ENCODE data around the gene TCAIM. TPM values are rescaled to one million over a fixed set of nuclear protein-coding genes. Genes with fewer than 3 reads are reported as not detected.

The TCAIM gene
- total RNA-seq, 1 experiment from 2014 or later, result 24.9 TPM

DNA sequence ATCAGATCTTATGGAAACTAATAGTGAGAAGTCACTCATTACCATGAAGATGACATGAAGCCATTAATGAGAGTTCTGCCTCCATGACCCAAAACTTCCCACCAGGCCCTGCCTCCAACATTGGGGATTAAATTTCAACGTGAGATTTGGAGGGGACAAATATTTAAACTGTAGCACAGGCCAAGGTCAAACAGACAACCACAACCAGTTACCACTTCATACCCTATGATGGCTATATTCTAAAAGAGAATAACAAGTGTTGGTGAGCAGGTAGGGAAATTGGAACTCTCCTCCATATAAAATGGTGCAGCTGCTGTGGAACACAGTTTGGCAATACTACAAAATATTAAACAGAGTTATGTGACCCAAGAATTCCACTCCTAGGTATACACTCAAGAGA lies 36.9 kb downstream of the TCAIM start:
- no peak overlapping the region for H3K27ac Mint-ChIP-seq (ENCODE audit: unreplicated experiment)
- TF ChIP-seq, protein P1, sequence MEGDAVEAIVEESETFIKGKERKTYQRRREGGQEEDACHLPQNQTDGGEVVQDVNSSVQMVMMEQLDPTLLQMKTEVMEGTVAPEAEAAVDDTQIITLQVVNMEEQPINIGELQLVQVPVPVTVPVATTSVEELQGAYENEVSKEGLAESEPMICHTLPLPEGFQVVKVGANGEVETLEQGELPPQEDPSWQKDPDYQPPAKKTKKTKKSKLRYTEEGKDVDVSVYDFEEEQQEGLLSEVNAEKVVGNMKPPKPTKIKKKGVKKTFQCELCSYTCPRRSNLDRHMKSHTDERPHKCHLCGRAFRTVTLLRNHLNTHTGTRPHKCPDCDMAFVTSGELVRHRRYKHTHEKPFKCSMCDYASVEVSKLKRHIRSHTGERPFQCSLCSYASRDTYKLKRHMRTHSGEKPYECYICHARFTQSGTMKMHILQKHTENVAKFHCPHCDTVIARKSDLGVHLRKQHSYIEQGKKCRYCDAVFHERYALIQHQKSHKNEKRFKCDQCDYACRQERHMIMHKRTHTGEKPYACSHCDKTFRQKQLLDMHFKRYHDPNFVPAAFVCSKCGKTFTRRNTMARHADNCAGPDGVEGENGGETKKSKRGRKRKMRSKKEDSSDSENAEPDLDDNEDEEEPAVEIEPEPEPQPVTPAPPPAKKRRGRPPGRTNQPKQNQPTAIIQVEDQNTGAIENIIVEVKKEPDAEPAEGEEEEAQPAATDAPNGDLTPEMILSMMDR (IDR thresholded peaks at IDR 0.05; ENCODE audit: unreplicated experiment), result no peak
- no TSS peak for BruUV-seq (replicated peaks)
- CTCF ChIA-PET, result no interaction called here
- no peaks in the 10 kb centered on the region for H3K27me3 Mint-ChIP-seq (ENCODE audit: unreplicated experiment)
- no peak overlapping the region for H3K4me3 Mint-ChIP-seq (ENCODE audit: low read depth, unreplicated experiment)
- no peak for DNase-seq
- no peaks in the 10 kb centered on the region for H3K4me1 Mint-ChIP-seq (ENCODE audit: low read depth, unreplicated experiment)
- H3K36me3 Mint-ChIP-seq (ENCODE audit: insufficient read depth, unreplicated experiment), result no peaks in the 10 kb centered on the region
- intact Hi-C loops (cut with micrococcal nuclease; ENCODE audit: unreplicated experiment), result no loop called here
- H3K9me3 Mint-ChIP-seq (ENCODE audit: low read depth, unreplicated experiment), result peaks cover 6% of the 10 kb centered on the region

DNA sequence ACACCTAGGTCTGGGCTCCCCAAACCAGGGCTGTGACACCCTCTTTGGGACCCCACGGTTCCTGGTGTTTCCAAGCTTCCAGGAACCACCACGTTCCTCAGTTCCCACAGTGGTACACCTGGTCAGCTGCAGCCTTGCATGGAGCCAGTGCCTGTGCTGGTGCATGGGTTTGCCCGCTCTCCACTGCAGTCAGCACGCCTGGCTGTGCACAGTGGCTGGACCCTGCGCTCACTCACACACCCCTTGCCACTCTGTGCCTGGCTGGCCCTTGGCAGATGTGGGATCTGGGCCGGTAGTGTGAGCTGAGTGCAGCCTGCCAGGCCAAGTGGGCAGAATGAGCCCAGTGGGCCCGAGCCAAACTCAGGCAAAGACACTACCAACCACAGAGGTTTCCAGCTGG lies 48.8 kb downstream of the TCAIM start:
- intact Hi-C loops (cut with micrococcal nuclease; ENCODE audit: unreplicated experiment), result no loop called here
- CTCF ChIA-PET, result no interaction called here
- no peaks in the 10 kb centered on the region for H3K27me3 Mint-ChIP-seq (ENCODE audit: unreplicated experiment)
- TF ChIP-seq, protein P1 (IDR thresholded peaks at IDR 0.05; ENCODE audit: unreplicated experiment), result no peak
- BruUV-seq (replicated peaks), result no TSS peak
- H3K4me3 Mint-ChIP-seq (ENCODE audit: low read depth, unreplicated experiment), result no peak overlapping the region
- H3K27ac Mint-ChIP-seq (ENCODE audit: unreplicated experiment), result no peak overlapping the region
- no peaks in the 10 kb centered on the region for H3K36me3 Mint-ChIP-seq (ENCODE audit: insufficient read depth, unreplicated experiment)
- no peaks in the 10 kb centered on the region for H3K4me1 Mint-ChIP-seq (ENCODE audit: low read depth, unreplicated experiment)
- no peak for DNase-seq
- peaks cover 1% of the 10 kb centered on the region for H3K9me3 Mint-ChIP-seq (ENCODE audit: low read depth, unreplicated experiment)

DNA sequence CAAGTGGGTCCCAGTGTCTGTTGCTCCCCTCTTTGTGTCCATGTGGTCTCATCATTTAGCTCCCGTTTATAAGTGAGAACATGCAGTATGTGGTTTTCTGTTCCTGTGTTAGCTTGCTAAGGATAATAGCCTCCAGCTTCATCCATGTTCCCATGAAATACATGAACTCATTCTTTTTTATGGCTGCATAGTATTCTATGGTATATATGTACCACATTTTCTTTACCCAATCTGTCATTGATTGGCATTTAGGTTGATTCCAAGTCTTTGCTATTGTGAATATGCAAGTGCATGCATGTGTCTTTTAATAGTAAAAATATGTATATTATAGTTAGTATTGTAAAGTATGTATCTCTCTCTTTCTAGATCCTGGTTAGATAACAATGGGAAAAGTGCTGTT lies 53.9 kb downstream of the TCAIM start:
- intact Hi-C loops (cut with micrococcal nuclease; ENCODE audit: unreplicated experiment), result no loop called here
- BruUV-seq (replicated peaks), result no TSS peak
- CTCF ChIA-PET, result no interaction called here

DNA sequence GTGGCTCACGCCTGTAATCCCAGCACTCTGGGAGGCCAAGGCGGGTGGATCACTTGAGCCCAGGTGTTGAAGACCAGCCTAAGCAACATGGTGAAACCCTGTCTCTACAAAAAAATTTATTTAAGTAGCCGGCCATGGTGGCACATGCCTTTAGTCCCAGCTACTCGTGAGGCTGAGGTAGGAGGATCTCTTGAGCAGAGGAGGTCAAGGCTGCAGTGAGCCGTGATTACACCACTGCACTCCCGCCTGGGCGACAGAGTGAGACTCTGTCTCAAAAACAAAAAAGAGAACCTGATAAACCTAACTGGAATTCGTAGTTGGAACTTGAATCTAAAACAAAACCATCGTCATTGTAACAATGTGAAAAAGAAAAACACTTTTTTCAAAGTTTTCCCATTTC lies 57.1 kb downstream of the TCAIM start:
- Mint-ChIP-seq H3K4me1 (ENCODE audit: low read depth, unreplicated experiment) (no peaks in the 10 kb centered on the region), H3K27ac (ENCODE audit: unreplicated experiment) (no peak overlapping the region), H3K27me3 (ENCODE audit: unreplicated experiment) (no peaks in the 10 kb centered on the region), H3K36me3 (ENCODE audit: insufficient read depth, unreplicated experiment) (no peaks in the 10 kb centered on the region), H3K4me3 (ENCODE audit: low read depth, unreplicated experiment) (no peak overlapping the region), H3K9me3 (ENCODE audit: low read depth, unreplicated experiment) (peaks cover 3% of the 10 kb centered on the region)
- intact Hi-C loops (cut with micrococcal nuclease; ENCODE audit: unreplicated experiment), result no loop called here
- TF ChIP-seq, protein P1 (IDR thresholded peaks at IDR 0.05; ENCODE audit: unreplicated experiment), result no peak
- BruUV-seq (replicated peaks), result no TSS peak
- no peak for DNase-seq
- CTCF ChIA-PET, result no interaction called here

More for the DNA sequence above, 53.9 kb downstream of the TCAIM start:
- Mint-ChIP-seq H3K36me3 (ENCODE audit: insufficient read depth, unreplicated experiment) (no peaks in the 10 kb centered on the region), H3K27ac (ENCODE audit: unreplicated experiment) (no peak overlapping the region), H3K9me3 (ENCODE audit: low read depth, unreplicated experiment) (peaks cover 3% of the 10 kb centered on the region), H3K4me3 (ENCODE audit: low read depth, unreplicated experiment) (no peak overlapping the region), H3K4me1 (ENCODE audit: low read depth, unreplicated experiment) (no peaks in the 10 kb centered on the region), H3K27me3 (ENCODE audit: unreplicated experiment) (no peaks in the 10 kb centered on the region)
- TF ChIP-seq, protein P1 (IDR thresholded peaks at IDR 0.05; ENCODE audit: unreplicated experiment), result no peak
- no peak for DNase-seq

All from Calu3 (cell line).